Measurements from ENCODE around the gene MACROD2.

Gene MACROD2

GRCh38 chr20:15031546-15032351 is 1036.4 kb downstream of the MACROD2 start:
- DNase-seq: no peak

- no peak for DNase-seq
Observed at GRCh38 chr20:15032352-15032622, 1037.0 kb downstream of the MACROD2 start.

- DNase-seq: no peak
Observed at GRCh38 chr20:15033269-15033668, 1038.0 kb downstream of the MACROD2 start.

- DNase-seq: no peak
Observed at GRCh38 chr20:15033891-15034290, 1038.6 kb downstream of the MACROD2 start.

- DNase-seq: no peak
Observed at GRCh38 chr20:15036948-15037347, 1041.6 kb downstream of the MACROD2 start.

GRCh38 chr20:15039088-15039752 is 1043.9 kb downstream of the MACROD2 start:
- DNase-seq: no peak

GRCh38 chr20:15042723-15043122 is 1047.4 kb downstream of the MACROD2 start:
- no peak for DNase-seq

GRCh38 chr20:15045246-15045645 is 1049.9 kb downstream of the MACROD2 start:
- no peak for DNase-seq

GRCh38 chr20:15047042-15047441 is 1051.7 kb downstream of the MACROD2 start:
- no peak for DNase-seq

GRCh38 chr20:15047601-15048000 is 1052.3 kb downstream of the MACROD2 start:
- no peak for DNase-seq

- no peak for DNase-seq
Observed at GRCh38 chr20:15056246-15056645, 1060.9 kb downstream of the MACROD2 start.

- no peak for DNase-seq
Observed at GRCh38 chr20:15058841-15059240, 1063.5 kb downstream of the MACROD2 start.

GRCh38 chr20:15059438-15059837 is 1064.1 kb downstream of the MACROD2 start:
- no peak for DNase-seq

- no peak for DNase-seq
Observed at GRCh38 chr20:15060265-15061060, 1065.1 kb downstream of the MACROD2 start.

GRCh38 chr20:15061061-15061430 is 1065.7 kb downstream of the MACROD2 start:
- no peak for DNase-seq

GRCh38 chr20:15061955-15062354 is 1066.6 kb downstream of the MACROD2 start:
- no peak for DNase-seq

- no peak for DNase-seq
Observed at GRCh38 chr20:15063081-15063480, 1067.8 kb downstream of the MACROD2 start.

- DNase-seq: no peak
Observed at GRCh38 chr20:15064741-15065140, 1069.4 kb downstream of the MACROD2 start.

- DNase-seq: no peak
Observed at GRCh38 chr20:15065794-15066193, 1070.5 kb downstream of the MACROD2 start.

GRCh38 chr20:15068486-15068885 is 1073.2 kb downstream of the MACROD2 start:
- DNase-seq: no peak

GRCh38 chr20:15069355-15069754 is 1074.0 kb downstream of the MACROD2 start:
- DNase-seq: no peak

- DNase-seq: no peak
Observed at GRCh38 chr20:15071085-15071808, 1075.9 kb downstream of the MACROD2 start.

- DNase-seq: no peak
Observed at GRCh38 chr20:15072316-15072715, 1077.0 kb downstream of the MACROD2 start.

All from NCI-H1092 (cell line).